Brain microvascular endothelial cell (primary cell): ENCODE results near the gene GZMM.
A peak's percentile ranks its signal among the peaks of the same experiment; 100 is the strongest.

Source experiments
- DNase-seq: peaks from one replicate; pipeline ENCODE4 v3.0.0-alpha.2; 2020
- H3K27ac ChIP-seq: fragments of 250-450 bp; sonication (Bioruptor Pico); 2 replicates; pipeline ENCODE4 v1.5.1; 2020; ENCODE audit warnings: mild to moderate bottlenecking, moderate library complexity
- H3K27me3 ChIP-seq: fragments of 250-450 bp; sonication (Bioruptor Pico); replicated peaks from 2 replicates; pipeline ENCODE4 v1.5.1; 2020; ENCODE audit warnings: mild to moderate bottlenecking
- H3K36me3 ChIP-seq: fragments of 250-450 bp; sonication (Bioruptor Pico); replicated peaks from 2 replicates; pipeline ENCODE4 v1.5.1; 2020; ENCODE audit warnings: mild to moderate bottlenecking
- H3K4me3 ChIP-seq: 2 replicates; pipeline ENCODE4 v1.5.1; 2011; ENCODE audit warnings: low read depth, mild to moderate bottlenecking, control low read depth, low read length, moderate library complexity
- in situ Hi-C: cut with HindIII; loops from 2 replicates; pipeline ENCODE4 v1.10.0; 2017; ENCODE audit warnings: low sequenced_read_pairs, low pct_ligation_motif_present
- TF ChIP-seq, protein P1 (sequence below): IDR thresholded peaks from 2 replicates; pipeline ENCODE4 v1.5.1; 2011; ENCODE audit warnings: low read depth, mild to moderate bottlenecking, moderate library complexity, low read length, control low read depth, inconsistent platforms; ENCODE audit errors: missing control alignments

The GZMM gene

GRCh38 chr19:547836-548720, 4.2 kb downstream of the GZMM start:
- in situ Hi-C loops: no loop called here
- H3K4me3 ChIP-seq: no peak overlapping the region

GRCh38 chr19:548886-549830, 5.3 kb downstream of the GZMM start:
- Histone ChIP-seq H3K27ac (no peak overlapping the region), H3K27me3 (no peaks in the 10 kb centered on the region), H3K4me3 (no peak overlapping the region), H3K36me3 (no peaks in the 10 kb centered on the region)
- TF ChIP-seq, protein P1, sequence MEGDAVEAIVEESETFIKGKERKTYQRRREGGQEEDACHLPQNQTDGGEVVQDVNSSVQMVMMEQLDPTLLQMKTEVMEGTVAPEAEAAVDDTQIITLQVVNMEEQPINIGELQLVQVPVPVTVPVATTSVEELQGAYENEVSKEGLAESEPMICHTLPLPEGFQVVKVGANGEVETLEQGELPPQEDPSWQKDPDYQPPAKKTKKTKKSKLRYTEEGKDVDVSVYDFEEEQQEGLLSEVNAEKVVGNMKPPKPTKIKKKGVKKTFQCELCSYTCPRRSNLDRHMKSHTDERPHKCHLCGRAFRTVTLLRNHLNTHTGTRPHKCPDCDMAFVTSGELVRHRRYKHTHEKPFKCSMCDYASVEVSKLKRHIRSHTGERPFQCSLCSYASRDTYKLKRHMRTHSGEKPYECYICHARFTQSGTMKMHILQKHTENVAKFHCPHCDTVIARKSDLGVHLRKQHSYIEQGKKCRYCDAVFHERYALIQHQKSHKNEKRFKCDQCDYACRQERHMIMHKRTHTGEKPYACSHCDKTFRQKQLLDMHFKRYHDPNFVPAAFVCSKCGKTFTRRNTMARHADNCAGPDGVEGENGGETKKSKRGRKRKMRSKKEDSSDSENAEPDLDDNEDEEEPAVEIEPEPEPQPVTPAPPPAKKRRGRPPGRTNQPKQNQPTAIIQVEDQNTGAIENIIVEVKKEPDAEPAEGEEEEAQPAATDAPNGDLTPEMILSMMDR: no peak
- no peak for DNase-seq
- in situ Hi-C loops: no loop called here

More at GRCh38 chr19:547836-548720, 4.2 kb downstream of the GZMM start:
- DNase-seq: no peak
- no peak overlapping the region for H3K27ac ChIP-seq
- peaks cover 4% of the 10 kb centered on the region for H3K36me3 ChIP-seq
- TF ChIP-seq, protein P1: peak; percentile 1
- H3K27me3 ChIP-seq: no peaks in the 10 kb centered on the region

DNA sequence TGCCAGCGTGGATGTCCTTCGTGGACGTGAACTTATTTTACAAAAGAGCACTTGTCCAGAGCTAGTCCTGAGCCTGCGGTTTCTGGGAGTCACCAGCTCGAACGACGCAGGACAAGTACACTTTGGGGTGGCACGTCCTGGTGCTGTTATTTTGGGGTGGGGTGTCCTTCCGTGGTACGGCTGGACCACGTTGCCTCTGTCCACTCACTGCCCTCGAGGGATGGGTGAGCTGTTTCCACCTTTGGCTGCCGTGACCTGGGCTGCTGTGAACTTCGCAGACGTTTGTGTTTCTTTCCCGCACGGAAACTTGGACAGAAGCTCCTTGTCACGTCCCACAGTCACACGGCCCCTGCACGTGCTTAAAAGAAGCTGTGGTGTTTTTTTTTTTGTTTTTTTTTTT, 11.0 kb downstream of the GZMM start:
- no peak overlapping the region for H3K4me3 ChIP-seq
- TF ChIP-seq, protein P1: no peak
- in situ Hi-C loops: no loop called here
- DNase-seq: no peak
- H3K36me3 ChIP-seq: no peaks in the 10 kb centered on the region
- H3K27me3 ChIP-seq: no peaks in the 10 kb centered on the region
- H3K27ac ChIP-seq: no peak overlapping the region

DNA sequence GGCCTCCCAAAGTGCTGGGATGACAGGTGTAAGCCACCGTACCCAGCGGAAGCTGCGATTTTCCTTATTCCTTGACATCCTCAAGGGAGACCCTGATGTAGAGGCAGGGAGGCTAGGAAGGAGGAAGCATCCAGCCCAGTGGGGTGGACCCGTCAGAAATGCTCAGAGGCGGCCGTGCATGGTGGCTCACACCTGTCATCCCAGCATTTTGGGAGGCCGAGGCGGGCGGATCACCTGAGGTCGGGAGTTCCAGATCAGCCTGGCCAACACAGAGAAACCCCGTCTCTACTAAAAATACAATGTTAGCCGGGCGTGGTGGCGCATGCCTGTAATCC, 11.6 kb downstream of the GZMM start:
- DNase-seq: no peak
- H3K36me3 ChIP-seq: no peaks in the 10 kb centered on the region
- H3K4me3 ChIP-seq: no peak overlapping the region
- in situ Hi-C loops: no loop called here
- H3K27me3 ChIP-seq: no peaks in the 10 kb centered on the region
- no peak overlapping the region for H3K27ac ChIP-seq
- TF ChIP-seq, protein P1: no peak

DNA sequence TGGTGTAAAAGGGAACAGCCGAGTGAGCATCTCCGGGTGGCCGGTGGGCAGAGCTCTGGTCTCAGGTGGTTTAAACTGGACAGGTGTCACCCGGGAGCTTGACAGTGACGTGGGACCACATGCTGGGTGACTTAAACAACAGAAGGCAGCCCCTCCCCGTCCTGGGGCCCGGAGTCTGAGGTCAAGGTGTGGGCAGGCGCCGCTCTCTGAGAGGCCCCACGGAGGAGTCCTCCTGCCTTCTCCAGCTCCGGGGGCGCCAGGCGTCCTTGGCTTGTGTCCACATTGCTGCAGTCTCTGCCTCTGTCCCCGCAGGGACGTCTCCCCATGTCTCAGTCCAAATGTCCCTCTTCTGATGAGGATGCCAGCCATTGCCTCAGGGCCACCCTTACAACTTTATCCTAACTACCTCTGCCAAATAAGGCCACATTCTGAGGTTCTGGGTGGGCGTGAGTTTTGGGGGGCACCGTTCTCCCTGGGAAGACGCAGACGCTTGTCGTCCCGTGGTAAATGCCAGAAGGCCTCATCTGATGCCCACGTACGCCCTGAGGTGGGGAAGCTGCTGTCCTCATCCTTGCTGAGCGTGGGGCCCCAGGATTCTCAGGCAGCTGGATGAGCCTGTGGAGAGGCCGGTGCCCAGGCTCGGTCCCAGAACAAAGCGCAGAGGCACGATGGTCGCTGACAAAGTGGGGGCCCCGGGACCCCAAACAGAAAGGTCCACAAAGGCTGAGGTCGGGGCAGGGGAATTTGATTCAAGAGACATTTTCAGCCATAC, 12.9 kb downstream of the GZMM start:
- in situ Hi-C loops: no loop called here
- no peak overlapping the region for H3K27ac ChIP-seq
- H3K4me3 ChIP-seq: no peak overlapping the region

More for the DNA sequence above, 12.9 kb downstream of the GZMM start:
- H3K36me3 ChIP-seq: no peaks in the 10 kb centered on the region
- H3K27me3 ChIP-seq: no peaks in the 10 kb centered on the region
- TF ChIP-seq, protein P1: no peak
- no peak for DNase-seq
